ENCODE data around the gene F2R.
"Not testable (repeated sequence)": the region's sequence is repeated elsewhere in the genome, so short reads cannot be mapped to it uniquely, and the experiment has no call there.

Gene F2R

DNA sequence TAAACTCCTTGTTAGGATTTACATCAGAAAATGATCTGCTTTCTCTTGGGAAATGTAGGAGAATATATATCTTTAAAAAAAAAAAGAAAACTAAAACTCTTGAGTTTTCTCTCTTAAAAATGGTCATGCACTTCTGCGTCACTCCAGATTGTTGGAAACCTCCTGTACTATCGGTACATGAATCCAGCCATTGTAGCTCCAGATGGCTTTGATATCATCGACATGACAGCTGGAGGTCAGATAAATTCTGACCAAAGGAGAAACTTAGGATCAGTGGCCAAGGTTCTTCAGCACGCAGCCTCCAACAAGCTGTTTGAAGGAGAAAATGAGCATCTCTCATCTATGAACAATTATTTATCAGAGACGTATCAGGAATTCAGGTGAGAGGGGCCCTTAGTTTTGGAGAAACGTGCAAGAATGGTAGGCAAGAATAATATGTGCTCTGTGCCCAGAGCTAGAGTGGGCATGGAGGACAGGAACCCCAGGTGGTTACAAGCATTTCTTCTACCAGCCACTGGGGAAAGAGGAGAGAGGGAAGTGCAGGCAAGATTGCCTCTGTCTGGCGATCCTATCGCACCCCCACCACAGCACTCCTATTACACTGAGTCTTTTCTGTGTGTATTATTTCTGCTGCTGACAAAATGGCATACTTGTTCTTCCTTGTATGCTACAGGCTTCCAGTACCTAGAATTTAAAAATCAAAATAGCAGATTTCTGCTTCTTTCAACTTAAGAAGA lies 41.4 kb upstream of the F2R start:
- DNase-seq (ENCODE audit: low read depth): no peak
- TF ChIP-seq, protein P1, sequence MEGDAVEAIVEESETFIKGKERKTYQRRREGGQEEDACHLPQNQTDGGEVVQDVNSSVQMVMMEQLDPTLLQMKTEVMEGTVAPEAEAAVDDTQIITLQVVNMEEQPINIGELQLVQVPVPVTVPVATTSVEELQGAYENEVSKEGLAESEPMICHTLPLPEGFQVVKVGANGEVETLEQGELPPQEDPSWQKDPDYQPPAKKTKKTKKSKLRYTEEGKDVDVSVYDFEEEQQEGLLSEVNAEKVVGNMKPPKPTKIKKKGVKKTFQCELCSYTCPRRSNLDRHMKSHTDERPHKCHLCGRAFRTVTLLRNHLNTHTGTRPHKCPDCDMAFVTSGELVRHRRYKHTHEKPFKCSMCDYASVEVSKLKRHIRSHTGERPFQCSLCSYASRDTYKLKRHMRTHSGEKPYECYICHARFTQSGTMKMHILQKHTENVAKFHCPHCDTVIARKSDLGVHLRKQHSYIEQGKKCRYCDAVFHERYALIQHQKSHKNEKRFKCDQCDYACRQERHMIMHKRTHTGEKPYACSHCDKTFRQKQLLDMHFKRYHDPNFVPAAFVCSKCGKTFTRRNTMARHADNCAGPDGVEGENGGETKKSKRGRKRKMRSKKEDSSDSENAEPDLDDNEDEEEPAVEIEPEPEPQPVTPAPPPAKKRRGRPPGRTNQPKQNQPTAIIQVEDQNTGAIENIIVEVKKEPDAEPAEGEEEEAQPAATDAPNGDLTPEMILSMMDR (IDR thresholded peaks at IDR 0.05; ENCODE audit: control insufficient read depth, insufficient read depth, low read depth, low read length, missing control alignments): no peak
- no peak overlapping the region for H3K4me3 ChIP-seq (ENCODE audit: control insufficient read depth, low read depth, low read length)

DNA sequence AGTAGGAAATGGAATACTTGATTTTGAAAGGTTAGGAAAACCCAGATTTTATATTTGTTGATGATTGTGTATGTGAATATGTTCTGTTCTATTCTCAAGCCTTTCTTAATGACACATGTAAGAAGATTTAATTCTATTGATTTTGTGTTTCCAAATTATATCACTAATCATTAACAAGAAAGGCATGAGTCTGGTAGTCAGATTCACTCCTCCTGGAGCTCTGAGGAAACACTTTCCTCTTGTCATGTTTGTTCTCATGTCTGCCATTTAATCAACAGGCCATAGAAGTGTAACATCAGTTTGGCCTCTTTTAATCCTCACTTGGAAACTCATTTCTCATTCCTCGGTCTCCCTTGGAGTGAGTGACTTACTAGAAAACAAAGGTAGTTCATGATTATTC lies 40.6 kb upstream of the F2R start:
- TF ChIP-seq, protein P1 (IDR thresholded peaks at IDR 0.05; ENCODE audit: control insufficient read depth, insufficient read depth, low read depth, low read length, missing control alignments): no peak
- no peak for DNase-seq (ENCODE audit: low read depth)
- no peak overlapping the region for H3K4me3 ChIP-seq (ENCODE audit: control insufficient read depth, low read depth, low read length)

DNA sequence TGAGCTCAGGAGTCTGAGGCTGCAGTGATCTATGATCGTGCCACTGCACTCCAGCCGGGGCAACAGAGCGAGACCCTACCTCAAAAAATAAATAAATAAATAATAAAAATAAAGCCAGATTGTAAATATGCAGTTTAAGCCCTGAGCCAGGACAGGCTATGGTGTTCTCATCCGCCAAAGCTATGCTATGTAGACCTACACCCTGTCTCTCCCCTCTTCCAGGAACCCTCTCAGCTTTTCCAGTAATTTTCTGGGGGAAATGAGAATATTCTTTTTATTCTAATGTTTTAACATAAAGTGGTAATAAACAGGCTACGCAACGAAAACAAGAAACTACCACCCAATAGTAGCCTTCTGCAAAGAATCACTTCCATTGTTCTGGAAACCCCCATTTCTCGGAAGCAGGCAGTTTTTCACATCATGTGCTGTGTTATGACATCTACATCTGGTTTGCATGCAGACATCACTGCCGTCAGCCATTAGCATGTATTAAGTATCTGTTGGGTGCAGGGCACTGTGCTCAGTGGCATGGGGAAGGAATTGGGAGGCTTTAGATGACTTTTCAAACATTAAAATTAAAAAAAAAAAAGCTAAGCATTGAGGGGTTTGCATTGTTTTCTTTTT lies 38.0 kb upstream of the F2R start:
- no peak for DNase-seq (ENCODE audit: low read depth)
- TF ChIP-seq, protein P1 (IDR thresholded peaks at IDR 0.05; ENCODE audit: control insufficient read depth, insufficient read depth, low read depth, low read length, missing control alignments): no peak
- H3K4me3 ChIP-seq (ENCODE audit: control insufficient read depth, low read depth, low read length): no peak overlapping the region

DNA sequence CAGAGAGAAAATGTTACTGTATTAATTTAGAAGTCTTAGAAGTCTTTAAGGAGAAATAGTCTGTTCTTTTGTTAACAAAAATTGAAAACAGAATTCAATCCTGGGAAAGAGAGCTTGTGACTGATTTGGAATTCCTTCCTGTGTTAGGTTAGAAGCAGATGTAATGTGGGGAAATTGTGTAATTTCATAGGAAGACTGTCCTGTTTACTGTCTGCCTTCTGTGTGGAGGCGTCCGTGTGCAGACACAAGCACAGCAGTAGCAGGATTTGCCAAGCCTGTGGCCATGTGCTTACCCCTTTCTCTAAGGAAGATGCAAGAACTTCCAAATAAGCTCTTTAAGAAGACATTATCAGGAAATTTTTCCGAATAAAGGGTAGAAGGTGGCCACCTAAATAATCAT lies 36.7 kb upstream of the F2R start:
- TF ChIP-seq, protein P1 (IDR thresholded peaks at IDR 0.05; ENCODE audit: control insufficient read depth, insufficient read depth, low read depth, low read length, missing control alignments): no peak

DNA sequence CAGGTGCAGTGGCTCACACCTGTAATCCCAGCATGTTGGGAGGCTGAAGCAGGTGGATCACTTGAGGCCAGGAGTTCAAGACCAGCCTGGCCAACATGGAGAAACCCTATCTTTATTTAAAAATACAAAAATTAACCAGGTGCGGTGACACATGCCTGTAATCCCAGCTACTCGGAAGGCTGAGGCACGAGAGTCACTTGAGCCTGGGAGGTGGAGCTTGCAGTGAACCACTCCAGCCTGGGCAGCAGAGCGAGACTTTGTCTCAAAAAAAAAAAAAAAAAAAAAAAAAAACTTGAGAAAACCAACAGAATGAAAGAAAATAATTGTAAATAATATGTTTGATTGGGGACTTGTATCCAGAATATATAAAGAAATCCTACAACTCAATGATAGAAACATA lies 35.1 kb upstream of the F2R start:
- not testable (repeated sequence) for H3K4me3 ChIP-seq (ENCODE audit: control insufficient read depth, low read depth, low read length); DNase-seq (ENCODE audit: low read depth)

More for the DNA sequence above, 36.7 kb upstream of the F2R start:
- peak; percentile 27 for DNase-seq (ENCODE audit: low read depth)
- H3K4me3 ChIP-seq (ENCODE audit: control insufficient read depth, low read depth, low read length): no peak overlapping the region

DNA sequence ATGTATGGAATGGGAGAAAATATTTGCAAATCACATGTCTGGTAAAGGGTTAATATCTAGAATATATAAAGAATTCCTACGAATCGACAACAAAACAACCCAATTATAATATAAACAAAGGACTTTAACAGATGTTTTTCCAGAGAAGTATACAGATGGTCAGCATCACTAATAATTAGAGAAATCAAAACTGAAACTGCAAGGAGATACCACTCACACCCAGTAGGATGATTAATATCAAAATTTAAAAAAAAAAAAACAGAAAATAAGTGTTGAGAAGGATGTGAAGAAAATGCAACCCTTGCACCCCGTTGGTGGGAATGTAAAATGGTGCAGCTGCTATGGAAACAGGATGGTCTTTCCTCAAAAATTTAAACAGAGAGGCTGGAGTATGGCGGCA lies 34.6 kb upstream of the F2R start:
- H3K4me3 ChIP-seq (ENCODE audit: control insufficient read depth, low read depth, low read length): no peak overlapping the region
- DNase-seq (ENCODE audit: low read depth): no peak
- TF ChIP-seq, protein P1 (IDR thresholded peaks at IDR 0.05; ENCODE audit: control insufficient read depth, insufficient read depth, low read depth, low read length, missing control alignments): no peak

DNA sequence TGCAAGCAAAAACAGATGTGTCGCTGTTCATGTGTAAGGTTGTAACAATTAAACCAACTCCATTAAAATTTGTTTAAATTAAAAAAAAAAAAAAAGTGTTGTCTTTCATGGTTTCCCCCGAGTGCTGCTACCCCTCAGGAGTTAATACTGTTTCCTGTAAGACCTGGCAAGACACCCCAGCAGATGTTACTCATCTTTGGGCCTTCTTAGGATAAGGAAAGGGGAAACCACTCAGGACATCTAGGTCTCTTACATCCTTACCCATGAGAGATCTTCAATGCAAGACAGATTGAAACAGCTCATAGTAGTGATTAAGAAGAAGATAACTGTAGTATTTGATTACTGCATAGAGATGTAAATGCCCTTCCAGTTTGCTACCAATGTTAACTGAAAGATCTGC lies 33.5 kb upstream of the F2R start:
- DNase-seq (ENCODE audit: low read depth): no peak
- TF ChIP-seq, protein P1 (IDR thresholded peaks at IDR 0.05; ENCODE audit: control insufficient read depth, insufficient read depth, low read depth, low read length, missing control alignments): no peak
- no peak overlapping the region for H3K4me3 ChIP-seq (ENCODE audit: control insufficient read depth, low read depth, low read length)
